ENCODE results near the gene KANSL1. TPM values are rescaled to one million over a fixed set of nuclear protein-coding genes. Genes with fewer than 3 reads are reported as not detected.

Gene KANSL1
- polyA plus RNA-seq, 1 donor from 2014 or later, result 65.0 TPM

GRCh38 chr17:46099865-46100264 lies 93.4 kb downstream of the KANSL1 start:
- H3K27ac ChIP-seq (ENCODE audit: low read length), result no peak overlapping the region

GRCh38 chr17:46097497-46097896 lies 95.7 kb downstream of the KANSL1 start:
- H3K36me3 ChIP-seq (ENCODE audit: insufficient read depth, low read length), result no peaks in the 10 kb centered on the region
- H3K9ac ChIP-seq (ENCODE audit: low read length), result no peak overlapping the region
- H3K27ac ChIP-seq (ENCODE audit: low read length), result no peak overlapping the region
- H3K27me3 ChIP-seq (ENCODE audit: insufficient read depth, low read depth, low read length), result no peaks in the 10 kb centered on the region
- no peak overlapping the region for H3K4me3 ChIP-seq (ENCODE audit: low read length)
- peaks cover 77% of the 10 kb centered on the region for H3K79me2 ChIP-seq (replicated peaks; ENCODE audit: insufficient read depth, low read length)
- H4K20me1 ChIP-seq (ENCODE audit: insufficient read depth), result peaks cover 21% of the 10 kb centered on the region
- H2AFZ ChIP-seq (ENCODE audit: low read depth, low read length), result no peak overlapping the region
- no peaks in the 10 kb centered on the region for H3K9me3 ChIP-seq (ENCODE audit: low read length)
- H3K4me2 ChIP-seq (ENCODE audit: low read length), result no peak overlapping the region
- TF ChIP-seq EZH2 (IDR thresholded peaks at IDR 0.05; ENCODE audit: borderline replicate concordance, insufficient read depth, low read length, poor library complexity, severe bottlenecking) (no peak), MXI1 (conservative IDR thresholded peaks at IDR 0.05; ENCODE audit: poor library complexity, severe bottlenecking) (no peak), EP300 (conservative IDR thresholded peaks at IDR 0.05; ENCODE audit: poor library complexity, severe bottlenecking) (no peak), RAD21 (conservative IDR thresholded peaks at IDR 0.05) (no peak), CTCF (IDR thresholded peaks at IDR 0.05; ENCODE audit: poor library complexity, severe bottlenecking) (no peak), TAF1 (IDR thresholded peaks at IDR 0.05; ENCODE audit: low read depth) (no peak)
- no peaks in the 10 kb centered on the region for H3F3A ChIP-seq (ENCODE audit: insufficient read depth, low read length, poor library complexity, severe bottlenecking)
- H3K9me2 ChIP-seq (ENCODE audit: insufficient read depth, low read length), result no peaks in the 10 kb centered on the region

More at GRCh38 chr17:46099865-46100264, 93.4 kb downstream of the KANSL1 start:
- H3K9me2 ChIP-seq (ENCODE audit: insufficient read depth, low read length), result no peaks in the 10 kb centered on the region
- H3K36me3 ChIP-seq (ENCODE audit: insufficient read depth, low read length), result no peaks in the 10 kb centered on the region
- no peak overlapping the region for H2AFZ ChIP-seq (ENCODE audit: low read depth, low read length)
- no peak overlapping the region for H3K4me3 ChIP-seq (ENCODE audit: low read length)
- peaks cover 82% of the 10 kb centered on the region for H3K79me2 ChIP-seq (replicated peaks; ENCODE audit: insufficient read depth, low read length)
- H3F3A ChIP-seq (ENCODE audit: insufficient read depth, low read length, poor library complexity, severe bottlenecking), result no peaks in the 10 kb centered on the region
- H3K9ac ChIP-seq (ENCODE audit: low read length), result no peak overlapping the region
- H3K9me3 ChIP-seq (ENCODE audit: low read length), result no peaks in the 10 kb centered on the region
- H4K20me1 ChIP-seq (ENCODE audit: insufficient read depth), result peaks cover 26% of the 10 kb centered on the region
- no peak for TF ChIP-seq CTCF (IDR thresholded peaks at IDR 0.05; ENCODE audit: poor library complexity, severe bottlenecking)
- TF ChIP-seq POLR2AphosphoS5 (IDR thresholded peaks at IDR 0.05), result no peak
- no peak for TF ChIP-seq MXI1 (conservative IDR thresholded peaks at IDR 0.05; ENCODE audit: poor library complexity, severe bottlenecking)
- TF ChIP-seq RAD21 (conservative IDR thresholded peaks at IDR 0.05), result no peak
- TF ChIP-seq REST (IDR thresholded peaks at IDR 0.05; ENCODE audit: borderline replicate concordance), result no peak
- TF ChIP-seq EP300 (conservative IDR thresholded peaks at IDR 0.05; ENCODE audit: poor library complexity, severe bottlenecking), result no peak
- no peak for TF ChIP-seq SMC3 (conservative IDR thresholded peaks at IDR 0.05; ENCODE audit: poor library complexity)
- no peak for TF ChIP-seq EZH2 (IDR thresholded peaks at IDR 0.05; ENCODE audit: borderline replicate concordance, insufficient read depth, low read length, poor library complexity, severe bottlenecking)
- no peak for TF ChIP-seq TAF1 (IDR thresholded peaks at IDR 0.05; ENCODE audit: low read depth)
- no peaks in the 10 kb centered on the region for H3K27me3 ChIP-seq (ENCODE audit: insufficient read depth, low read depth, low read length)
- no peak overlapping the region for H3K4me2 ChIP-seq (ENCODE audit: low read length)
